HL-60 (cell line): Measurements from ENCODE around the gene CHMP4B.
A peak's percentile ranks its signal among the peaks of the same experiment; 100 is the strongest.

ENCODE experiments used
- DNase-seq, 2 experiments: peaks; one replicate each; pipeline ENCODE4 v3.0.0-alpha.2; 2010 to 2020; ENCODE audit warnings: low read depth in 1 of 2, low spot score in 1 of 2
- H3K27ac ChIP-seq: fragments of 250-450 bp; sonication (Bioruptor Pico); replicated peaks from 2 replicates; pipeline ENCODE4 v1.5.1; 2020; ENCODE audit warnings: mild to moderate bottlenecking, moderate library complexity
- H3K27me3 ChIP-seq: fragments of 250-450 bp; sonication (Bioruptor Pico); 2 replicates; pipeline ENCODE4 v1.5.1; 2021; ENCODE audit warnings: mild to moderate bottlenecking, moderate library complexity; ENCODE audit not compliant: insufficient read depth, poor library complexity, severe bottlenecking
- H3K4me3 ChIP-seq: replicated peaks from 2 replicates; pipeline ENCODE4 v1.5.1; 2011; ENCODE audit warnings: mild to moderate bottlenecking, control low read depth, low read length; ENCODE audit not compliant: insufficient read depth
- GABPA ChIP-seq: IDR thresholded peaks from 2 replicates; pipeline ENCODE4 v1.6.1; 2012; ENCODE audit warnings: low read depth
- POLR2AphosphoS5 ChIP-seq: IDR thresholded peaks from 2 replicates; pipeline ENCODE4 v1.6.1; 2012; ENCODE audit warnings: low read depth
- REST ChIP-seq: IDR thresholded peaks from 2 replicates; pipeline ENCODE4 v1.6.1; 2012; ENCODE audit warnings: low read depth; ENCODE audit not compliant: insufficient replicate concordance
- SPI1 ChIP-seq: IDR thresholded peaks from 2 replicates; pipeline ENCODE4 v1.6.1; 2012; ENCODE audit warnings: low read depth, mild to moderate bottlenecking, borderline replicate concordance
- TF ChIP-seq, protein P1 (sequence below): IDR thresholded peaks from one replicate; pipeline ENCODE4 v1.5.1; 2011; ENCODE audit warnings: low read length, control low read depth, inconsistent platforms; ENCODE audit not compliant: insufficient read depth

Gene CHMP4B

GRCh38 chr20:33865761-33866370 is 54.7 kb downstream of the CHMP4B start:
- no peak for DNase-seq
- Histone ChIP-seq H3K4me3 (no peak overlapping the region), H3K27ac (no peak overlapping the region), H3K27me3 (no peaks in the 10 kb centered on the region)
- no peak for TF ChIP-seq SPI1
- no peak for TF ChIP-seq POLR2AphosphoS5
- TF ChIP-seq, protein P1, sequence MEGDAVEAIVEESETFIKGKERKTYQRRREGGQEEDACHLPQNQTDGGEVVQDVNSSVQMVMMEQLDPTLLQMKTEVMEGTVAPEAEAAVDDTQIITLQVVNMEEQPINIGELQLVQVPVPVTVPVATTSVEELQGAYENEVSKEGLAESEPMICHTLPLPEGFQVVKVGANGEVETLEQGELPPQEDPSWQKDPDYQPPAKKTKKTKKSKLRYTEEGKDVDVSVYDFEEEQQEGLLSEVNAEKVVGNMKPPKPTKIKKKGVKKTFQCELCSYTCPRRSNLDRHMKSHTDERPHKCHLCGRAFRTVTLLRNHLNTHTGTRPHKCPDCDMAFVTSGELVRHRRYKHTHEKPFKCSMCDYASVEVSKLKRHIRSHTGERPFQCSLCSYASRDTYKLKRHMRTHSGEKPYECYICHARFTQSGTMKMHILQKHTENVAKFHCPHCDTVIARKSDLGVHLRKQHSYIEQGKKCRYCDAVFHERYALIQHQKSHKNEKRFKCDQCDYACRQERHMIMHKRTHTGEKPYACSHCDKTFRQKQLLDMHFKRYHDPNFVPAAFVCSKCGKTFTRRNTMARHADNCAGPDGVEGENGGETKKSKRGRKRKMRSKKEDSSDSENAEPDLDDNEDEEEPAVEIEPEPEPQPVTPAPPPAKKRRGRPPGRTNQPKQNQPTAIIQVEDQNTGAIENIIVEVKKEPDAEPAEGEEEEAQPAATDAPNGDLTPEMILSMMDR, result no peak
- TF ChIP-seq REST, result no peak
- no peak for TF ChIP-seq GABPA

DNA sequence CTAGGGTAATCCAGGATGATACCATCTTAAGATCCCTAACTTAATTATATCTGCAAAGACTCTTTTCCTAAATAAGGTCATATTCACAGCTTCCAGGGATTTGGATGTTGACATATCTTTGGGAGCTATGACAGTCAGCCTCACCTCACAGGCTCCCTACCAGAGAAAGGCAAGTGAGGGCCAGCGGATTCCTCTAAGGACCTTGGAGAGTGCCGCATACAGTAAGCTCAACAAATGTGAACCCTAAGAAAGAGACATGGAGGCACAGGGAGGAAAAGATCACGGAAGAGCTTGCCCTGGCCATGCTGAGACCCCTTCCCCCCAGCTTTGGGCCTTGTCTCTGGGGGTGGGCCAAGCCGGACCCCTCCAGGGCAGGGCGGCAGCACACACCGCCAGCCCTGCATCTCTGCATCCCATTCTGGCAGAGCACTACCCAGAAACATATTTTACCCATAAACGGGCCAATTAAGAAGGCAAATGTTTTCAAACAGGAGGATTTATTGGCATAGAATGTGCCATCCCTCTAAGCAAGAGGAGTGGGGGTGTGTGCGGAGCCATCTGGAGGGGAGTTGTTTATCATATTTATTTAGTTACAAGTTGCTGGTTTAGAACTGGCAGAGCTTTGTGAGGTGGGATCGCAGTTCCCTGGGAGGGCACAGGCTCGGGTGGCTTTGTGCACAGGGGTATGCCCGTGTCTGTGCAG is 55.4 kb downstream of the CHMP4B start:
- no peak overlapping the region for H3K4me3 ChIP-seq
- H3K27me3 ChIP-seq, result no peaks in the 10 kb centered on the region
- TF ChIP-seq, protein P1, result no peak
- no peak for TF ChIP-seq GABPA
- TF ChIP-seq SPI1, result no peak
- no peak for TF ChIP-seq POLR2AphosphoS5
- TF ChIP-seq REST, result peak; percentile 88
- no peak for DNase-seq
- H3K27ac ChIP-seq, result no peak overlapping the region

DNA sequence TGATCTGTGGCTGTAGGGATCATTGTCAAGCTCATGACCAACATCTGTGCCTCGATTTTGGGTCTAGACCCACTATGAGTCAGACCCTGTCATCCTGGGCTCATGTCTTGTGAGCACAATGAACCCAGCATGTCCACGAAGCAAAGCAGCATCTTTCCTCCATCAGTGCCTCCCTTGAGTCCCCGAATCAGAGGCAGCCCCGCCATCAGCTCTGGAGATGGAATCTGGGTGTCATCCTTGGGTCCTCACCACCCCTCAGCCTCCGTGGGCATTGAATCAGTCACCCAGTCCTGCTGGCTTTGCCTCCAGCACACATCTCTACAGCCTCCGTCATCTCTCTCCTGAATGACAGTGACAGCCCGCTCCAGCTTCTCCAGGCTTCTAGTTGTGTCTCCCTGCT is 56.9 kb downstream of the CHMP4B start:
- TF ChIP-seq REST (no peak), POLR2AphosphoS5 (no peak), SPI1 (no peak), GABPA (no peak)
- DNase-seq, result no peak
- no peaks in the 10 kb centered on the region for H3K27me3 ChIP-seq
- H3K27ac ChIP-seq, result no peak overlapping the region
- no peak overlapping the region for H3K4me3 ChIP-seq
